Neural progenitor cell (in vitro differentiated cells): ENCODE measurements around the gene WNT8B. TPM values are rescaled to one million over a fixed set of nuclear protein-coding genes. Genes with fewer than 3 reads are reported as not detected.

Experiments used
- DNase-seq: peaks from one replicate; pipeline ENCODE4 v3.0.0-alpha.2; 2016; ENCODE audit warnings: low spot score
- H2AFZ ChIP-seq: fragments of 200-600 bp; sonication (generic); replicated peaks from 2 replicates; pipeline ENCODE4 v1.6.1; 2016; ENCODE audit warnings: antibody characterized with exemption
- H3F3A ChIP-seq: fragments of 200-600 bp; sonication (generic); 2 replicates; pipeline ENCODE4 v1.6.1; 2016; ENCODE audit warnings: antibody characterized with exemption, low read depth
- H3K27ac ChIP-seq: fragments of 200-600 bp; sonication (generic); 2 replicates; pipeline ENCODE4 v1.5.1; 2016; ENCODE audit warnings: mild to moderate bottlenecking
- H3K27me3 ChIP-seq: fragments of 200-600 bp; sonication (generic); 2 replicates; pipeline ENCODE4 v1.6.1; 2016; ENCODE audit warnings: mild to moderate bottlenecking, moderate library complexity
- H3K36me3 ChIP-seq: fragments of 200-600 bp; sonication (generic); 2 replicates; pipeline ENCODE4 v1.5.1; 2016
- H3K4me1 ChIP-seq: fragments of 200-600 bp; sonication (generic); 2 replicates; pipeline ENCODE4 v1.6.1; 2016; ENCODE audit warnings: mixed run types
- H3K4me2 ChIP-seq: fragments of 200-600 bp; sonication (generic); 2 replicates; pipeline ENCODE4 v1.6.1; 2016
- H3K4me3 ChIP-seq: fragments of 200-600 bp; sonication (generic); 2 replicates; pipeline ENCODE4 v1.5.1; 2016
- H3K79me2 ChIP-seq: fragments of 200-600 bp; sonication (generic); 2 replicates; pipeline ENCODE4 v1.6.1; 2016; ENCODE audit warnings: low read depth
- H3K9ac ChIP-seq: fragments of 200-600 bp; sonication (generic); 2 replicates; pipeline ENCODE4 v1.6.1; 2016
- H3K9me3 ChIP-seq: fragments of 200-600 bp; sonication (generic); 2 replicates; pipeline ENCODE4 v1.5.1; 2016; ENCODE audit warnings: low read depth
- H4K20me1 ChIP-seq: fragments of 200-600 bp; sonication (generic); 2 replicates; pipeline ENCODE4 v1.6.1; 2016; ENCODE audit warnings: low read depth
- H3K27ac Mint-ChIP-seq: 3 replicates; pipeline ENCODE4 v1.8.0; 2021; ENCODE audit warnings: mixed read lengths
- H3K27me3 Mint-ChIP-seq: 2 replicates; pipeline ENCODE4 v1.8.0; 2022; ENCODE audit warnings: low read depth, mild to moderate bottlenecking, inconsistent platforms, moderate library complexity, mixed read lengths; ENCODE audit not compliant: insufficient read depth
- H3K36me3 Mint-ChIP-seq: 3 replicates; pipeline ENCODE4 v1.8.0; 2021; ENCODE audit warnings: mixed read lengths
- H3K4me1 Mint-ChIP-seq: 3 replicates; pipeline ENCODE4 v1.8.0; 2021; ENCODE audit warnings: mixed read lengths
- H3K4me3 Mint-ChIP-seq: 3 replicates; pipeline ENCODE4 v1.8.0; 2021; ENCODE audit warnings: mild to moderate bottlenecking, moderate library complexity, mixed read lengths
- H3K9me3 Mint-ChIP-seq: 3 replicates; pipeline ENCODE4 v1.8.0; 2020; ENCODE audit warnings: mixed read lengths
- EZH2 ChIP-seq: fragments of 200-600 bp; sonication (generic); IDR thresholded peaks from 2 replicates; pipeline ENCODE4 v1.6.1; 2017; ENCODE audit warnings: antibody characterized with exemption, mild to moderate bottlenecking, moderate library complexity
- EZH2phosphoT487 ChIP-seq: fragments of 200-600 bp; sonication (generic); IDR thresholded peaks from 2 replicates; pipeline ENCODE4 v1.6.1; 2017; ENCODE audit warnings: antibody characterized with exemption
- total RNA-seq: library from RNA; depleted of rRNA; stranded (reverse); fragments of >200 nt; gene quantifications from 2 replicates; pipeline ENCODE4 v1.2.3, GENCODE V29; 2015; ENCODE audit warnings: low replicate concordance
- TF ChIP-seq, protein P1 (sequence below): fragments of 200-600 bp; sonication (generic); IDR thresholded peaks from 2 replicates; pipeline ENCODE4 v1.5.1; 2017; ENCODE audit warnings: antibody characterized with exemption, mild to moderate bottlenecking

WNT8B gene
- total RNA-seq, 1 donor from 2014 or later: 5.8 TPM

DNA sequence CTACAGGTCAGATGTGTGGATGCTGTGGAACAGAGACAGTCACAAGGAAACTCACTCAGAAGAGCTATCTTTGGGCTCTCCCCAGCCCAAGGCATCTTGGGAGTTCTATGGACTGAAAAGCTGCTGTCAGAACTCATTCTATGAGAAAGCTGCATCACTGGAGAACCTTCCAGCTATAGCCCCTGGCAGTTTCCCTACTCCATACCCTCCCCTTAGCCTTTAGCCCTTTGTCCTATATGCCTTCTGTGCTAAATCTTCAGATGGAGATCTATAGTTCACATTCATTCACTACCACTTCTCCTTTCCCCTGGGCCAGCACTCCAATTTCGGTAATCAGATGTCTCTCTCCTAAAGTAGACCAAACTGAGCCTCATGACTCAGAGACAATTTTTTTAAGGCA, 6.9 kb downstream of the WNT8B start:
- Mint-ChIP-seq H3K27ac (no peak overlapping the region), H3K4me3 (no peak overlapping the region), H3K36me3 (peaks cover 16% of the 10 kb centered on the region), H3K27me3 (peaks cover 2% of the 10 kb centered on the region), H3K9me3 (no peaks in the 10 kb centered on the region), H3K4me1 (peaks cover 49% of the 10 kb centered on the region)
- no peaks in the 10 kb centered on the region for H4K20me1 ChIP-seq
- no peak overlapping the region for H3K4me2 ChIP-seq
- peaks cover 85% of the 10 kb centered on the region for H3K27me3 ChIP-seq
- H3K36me3 ChIP-seq: no peaks in the 10 kb centered on the region
- no peak overlapping the region for H3K27ac ChIP-seq
- H3K4me1 ChIP-seq: peaks cover 47% of the 10 kb centered on the region
- H3K79me2 ChIP-seq: no peaks in the 10 kb centered on the region
- H3K4me3 ChIP-seq: no peak overlapping the region
- no peak for DNase-seq
- no peak overlapping the region for H2AFZ ChIP-seq
- H3K9me3 ChIP-seq: no peaks in the 10 kb centered on the region
- H3F3A ChIP-seq: peaks cover 11% of the 10 kb centered on the region
- H3K9ac ChIP-seq: no peak overlapping the region
- TF ChIP-seq, protein P1, sequence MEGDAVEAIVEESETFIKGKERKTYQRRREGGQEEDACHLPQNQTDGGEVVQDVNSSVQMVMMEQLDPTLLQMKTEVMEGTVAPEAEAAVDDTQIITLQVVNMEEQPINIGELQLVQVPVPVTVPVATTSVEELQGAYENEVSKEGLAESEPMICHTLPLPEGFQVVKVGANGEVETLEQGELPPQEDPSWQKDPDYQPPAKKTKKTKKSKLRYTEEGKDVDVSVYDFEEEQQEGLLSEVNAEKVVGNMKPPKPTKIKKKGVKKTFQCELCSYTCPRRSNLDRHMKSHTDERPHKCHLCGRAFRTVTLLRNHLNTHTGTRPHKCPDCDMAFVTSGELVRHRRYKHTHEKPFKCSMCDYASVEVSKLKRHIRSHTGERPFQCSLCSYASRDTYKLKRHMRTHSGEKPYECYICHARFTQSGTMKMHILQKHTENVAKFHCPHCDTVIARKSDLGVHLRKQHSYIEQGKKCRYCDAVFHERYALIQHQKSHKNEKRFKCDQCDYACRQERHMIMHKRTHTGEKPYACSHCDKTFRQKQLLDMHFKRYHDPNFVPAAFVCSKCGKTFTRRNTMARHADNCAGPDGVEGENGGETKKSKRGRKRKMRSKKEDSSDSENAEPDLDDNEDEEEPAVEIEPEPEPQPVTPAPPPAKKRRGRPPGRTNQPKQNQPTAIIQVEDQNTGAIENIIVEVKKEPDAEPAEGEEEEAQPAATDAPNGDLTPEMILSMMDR: no peak
- no peak for TF ChIP-seq EZH2phosphoT487
- no peak for TF ChIP-seq EZH2

DNA sequence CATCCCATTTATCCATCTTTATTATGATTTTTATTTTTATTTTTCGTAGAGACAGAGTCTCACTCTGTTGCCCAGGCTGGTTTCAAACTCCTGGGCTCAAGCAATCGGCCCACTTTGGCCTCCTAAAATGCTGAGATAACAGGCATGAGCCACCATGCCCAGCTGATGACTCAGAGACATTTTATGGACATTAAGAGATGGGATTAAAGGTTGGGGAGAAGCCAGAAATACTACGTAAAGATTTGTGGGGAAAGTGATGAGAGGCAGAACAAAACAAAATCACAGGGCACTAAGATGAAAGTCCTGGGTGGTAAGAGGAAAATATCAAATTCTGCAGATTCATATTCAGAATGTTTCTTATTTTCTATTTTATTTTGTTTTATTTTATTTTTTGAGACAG, 7.6 kb downstream of the WNT8B start:
- Histone ChIP-seq H3K27me3 (peaks cover 83% of the 10 kb centered on the region), H3K4me3 (no peak overlapping the region), H3K79me2 (no peaks in the 10 kb centered on the region), H3F3A (peaks cover 11% of the 10 kb centered on the region), H3K36me3 (no peaks in the 10 kb centered on the region), H4K20me1 (no peaks in the 10 kb centered on the region), H3K27ac (no peak overlapping the region), H2AFZ (no peak overlapping the region), H3K4me1 (peaks cover 41% of the 10 kb centered on the region), H3K4me2 (no peak overlapping the region), H3K9me3 (no peaks in the 10 kb centered on the region), H3K9ac (no peak overlapping the region)
- peaks cover 5% of the 10 kb centered on the region for H3K27me3 Mint-ChIP-seq
- no peaks in the 10 kb centered on the region for H3K9me3 Mint-ChIP-seq
- H3K4me3 Mint-ChIP-seq: no peak overlapping the region
- TF ChIP-seq EZH2 (no peak), EZH2phosphoT487 (no peak)
- TF ChIP-seq, protein P1: no peak
- H3K4me1 Mint-ChIP-seq: peaks cover 45% of the 10 kb centered on the region
- H3K36me3 Mint-ChIP-seq: peaks cover 16% of the 10 kb centered on the region
- no peak overlapping the region for H3K27ac Mint-ChIP-seq
- no peak for DNase-seq

DNA sequence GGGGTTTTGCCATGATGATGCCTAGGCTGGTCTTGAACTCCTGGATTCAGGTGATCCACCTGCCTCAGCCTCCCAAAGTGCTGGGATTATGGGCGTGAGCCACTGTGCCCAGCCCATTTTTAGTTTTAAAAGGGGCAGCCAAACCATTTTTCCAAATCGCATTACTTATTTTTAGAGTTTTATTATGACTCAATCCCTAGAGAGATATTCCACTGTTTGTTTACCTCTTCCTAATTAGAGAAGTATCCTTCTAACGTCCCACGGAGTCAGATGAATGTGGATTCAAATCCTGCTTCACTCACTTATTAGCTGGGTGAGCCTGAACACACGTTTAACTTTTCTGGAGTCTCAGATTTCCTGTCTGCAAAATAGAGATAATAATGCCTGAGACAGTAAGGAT, 15.2 kb downstream of the WNT8B start:
- Histone ChIP-seq H3K4me3 (no peak overlapping the region), H2AFZ (no peak overlapping the region), H3K9ac (no peak overlapping the region), H4K20me1 (no peaks in the 10 kb centered on the region), H3K27me3 (peaks cover 88% of the 10 kb centered on the region), H3K27ac (no peak overlapping the region), H3F3A (peaks cover 8% of the 10 kb centered on the region), H3K4me1 (peaks cover 9% of the 10 kb centered on the region), H3K9me3 (no peaks in the 10 kb centered on the region), H3K4me2 (no peak overlapping the region), H3K36me3 (no peaks in the 10 kb centered on the region), H3K79me2 (no peaks in the 10 kb centered on the region)
- Mint-ChIP-seq H3K36me3 (peaks cover 16% of the 10 kb centered on the region), H3K27me3 (peaks cover 13% of the 10 kb centered on the region), H3K27ac (no peak overlapping the region), H3K4me1 (peaks cover 14% of the 10 kb centered on the region), H3K4me3 (no peak overlapping the region), H3K9me3 (no peaks in the 10 kb centered on the region)
- no peak for DNase-seq
- TF ChIP-seq, protein P1: no peak
- no peak for TF ChIP-seq EZH2
- no peak for TF ChIP-seq EZH2phosphoT487

- no peak overlapping the region for H3K9ac ChIP-seq
- no peak overlapping the region for H3K4me2 ChIP-seq
- H3F3A ChIP-seq: peaks cover 15% of the 10 kb centered on the region
- Mint-ChIP-seq H3K27me3 (peaks cover 16% of the 10 kb centered on the region), H3K36me3 (peaks cover 19% of the 10 kb centered on the region), H3K27ac (no peak overlapping the region), H3K9me3 (no peaks in the 10 kb centered on the region), H3K4me1 (peaks cover 25% of the 10 kb centered on the region), H3K4me3 (no peak overlapping the region)
- peaks cover 4% of the 10 kb centered on the region for H3K79me2 ChIP-seq
- H3K4me3 ChIP-seq: no peak overlapping the region
- peaks cover 88% of the 10 kb centered on the region for H3K27me3 ChIP-seq
- TF ChIP-seq, protein P1: no peak
- TF ChIP-seq EZH2 (no peak), EZH2phosphoT487 (no peak)
- no peak for DNase-seq
- H3K9me3 ChIP-seq: no peaks in the 10 kb centered on the region
- H3K27ac ChIP-seq: no peak overlapping the region
- no peaks in the 10 kb centered on the region for H3K36me3 ChIP-seq
- no peak overlapping the region for H2AFZ ChIP-seq
- no peaks in the 10 kb centered on the region for H4K20me1 ChIP-seq
- peaks cover 19% of the 10 kb centered on the region for H3K4me1 ChIP-seq
Measured at GRCh38 chr10:100479037-100479436, 16.2 kb downstream of the WNT8B start.
